ENCODE results near the gene PCDHGC3.

PCDHGC3 gene

GRCh38 chr5:141517880-141518617 lies 42.3 kb downstream of the PCDHGC3 start:
- in situ Hi-C loops (cut with HindIII; ENCODE audit: low sequenced_read_pairs) = loop anchor here (25.0 kb wide), 1 partner anchor 181 kb away; the partner anchor contains the start of genes PCDHGA1, PCDHGA2 and PCDHGA3

DNA sequence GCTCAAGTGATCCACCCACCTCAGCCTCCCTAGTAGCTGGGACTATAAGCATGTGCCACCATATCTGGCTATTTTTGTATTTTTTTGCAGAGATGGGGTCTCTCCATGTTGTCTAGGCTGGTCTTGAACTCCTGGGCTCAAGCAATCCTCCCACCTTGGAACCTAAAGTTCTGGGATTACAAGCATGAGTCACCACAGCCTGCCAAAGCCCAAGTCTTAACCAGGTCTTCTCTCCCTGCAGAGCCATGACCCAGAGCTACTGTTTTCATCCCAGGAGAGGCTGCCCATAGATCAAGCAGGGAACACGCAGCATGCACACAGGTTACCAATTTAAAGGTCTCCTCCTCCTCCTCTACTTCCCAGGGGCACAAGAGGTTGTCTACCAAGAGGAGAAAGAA lies 42.9 kb downstream of the PCDHGC3 start:
- in situ Hi-C loops (cut with HindIII; ENCODE audit: low sequenced_read_pairs) = loop anchor here (25.0 kb wide), 1 partner anchor 181 kb away; the partner anchor contains the start of genes PCDHGA1, PCDHGA2 and PCDHGA3

DNA sequence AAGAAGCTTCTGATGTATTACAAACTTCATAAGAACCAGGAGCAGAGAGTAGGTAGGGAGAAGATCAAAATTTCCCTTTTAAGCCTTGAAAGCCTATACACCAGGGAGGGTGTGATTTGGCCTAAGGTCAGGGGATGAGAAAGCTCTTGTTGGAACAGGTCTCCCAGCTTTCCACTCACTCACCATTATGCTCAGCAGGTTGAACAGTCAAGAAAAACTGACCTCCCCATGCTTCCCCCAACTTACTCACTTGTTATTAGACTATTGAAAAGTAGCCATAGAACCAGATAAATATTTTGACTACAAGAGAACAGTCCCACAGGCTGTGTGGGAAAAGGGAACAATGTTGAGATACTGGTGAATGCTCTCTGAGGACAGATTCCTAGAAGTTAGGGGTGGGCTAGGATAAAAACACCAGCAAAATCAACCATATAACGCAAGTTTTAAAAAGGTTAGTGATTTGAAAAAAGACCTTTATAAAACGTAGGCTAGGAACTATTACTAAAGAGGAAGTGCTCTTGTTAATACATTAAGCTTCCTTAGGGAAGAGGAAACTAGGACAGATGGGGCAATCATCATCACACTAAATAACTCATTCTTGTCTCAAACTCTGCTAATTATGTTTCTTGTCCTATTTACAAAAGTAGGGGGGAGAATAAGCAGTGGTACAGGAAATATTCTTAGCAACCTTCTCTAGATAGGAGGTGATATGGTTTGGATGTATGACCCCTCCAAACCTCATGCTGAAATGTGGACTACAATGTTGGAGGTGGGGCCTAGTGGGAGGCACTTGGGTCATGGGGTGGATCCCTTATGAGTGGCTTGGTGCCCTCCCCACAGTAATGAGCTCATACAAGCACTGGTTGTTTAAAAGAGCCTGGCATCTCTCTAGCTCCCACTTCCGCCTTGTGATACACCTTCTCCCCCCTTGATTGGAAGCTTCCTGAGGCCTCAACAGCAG lies 44.1 kb downstream of the PCDHGC3 start:
- in situ Hi-C loops (cut with HindIII; ENCODE audit: low sequenced_read_pairs) = loop anchor here (10.0 to 25.0 kb wide), 2 partner anchors 55 to 183 kb away; partner anchors contain the start of genes PCDHGA1, PCDHGA2 and PCDHGA3

DNA sequence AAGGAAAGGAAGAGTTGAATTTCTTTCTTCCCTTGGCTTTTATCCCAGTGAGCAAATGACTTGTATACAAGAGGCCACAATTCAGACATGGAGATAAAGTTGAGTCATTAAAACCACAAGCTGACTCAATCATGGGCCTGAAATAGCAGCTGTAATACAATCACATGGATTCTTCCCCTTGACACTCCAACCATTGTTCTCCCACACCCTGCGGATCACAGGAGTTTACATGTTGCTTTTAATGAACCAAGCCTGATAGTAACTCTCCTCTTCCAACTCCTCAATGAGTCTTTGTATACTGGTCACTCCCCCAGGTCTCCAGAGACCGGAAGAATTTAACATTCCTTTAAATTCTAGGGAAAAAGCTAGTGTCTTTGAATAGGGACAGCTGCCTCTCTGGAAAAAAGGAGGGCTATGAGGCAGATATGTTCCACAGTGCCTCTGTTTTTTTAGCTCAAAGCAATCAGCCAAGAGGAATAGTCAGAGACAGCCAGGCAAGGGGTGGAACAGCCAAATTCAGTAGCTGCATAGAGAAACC lies 45.5 kb downstream of the PCDHGC3 start:
- in situ Hi-C loops (cut with HindIII; ENCODE audit: low sequenced_read_pairs) = loop anchor here (10.0 to 25.0 kb wide), 2 partner anchors 57 to 184 kb away; partner anchors contain the start of genes PCDHGA1, PCDHGA2 and PCDHGA3

GRCh38 chr5:141522301-141522700 lies 46.5 kb downstream of the PCDHGC3 start:
- in situ Hi-C loops (cut with HindIII; ENCODE audit: low sequenced_read_pairs) = loop anchor here (10.0 to 25.0 kb wide), 2 partner anchors 58 to 185 kb away; partner anchors contain the start of genes PCDHGA1, PCDHGA2 and PCDHGA3

DNA sequence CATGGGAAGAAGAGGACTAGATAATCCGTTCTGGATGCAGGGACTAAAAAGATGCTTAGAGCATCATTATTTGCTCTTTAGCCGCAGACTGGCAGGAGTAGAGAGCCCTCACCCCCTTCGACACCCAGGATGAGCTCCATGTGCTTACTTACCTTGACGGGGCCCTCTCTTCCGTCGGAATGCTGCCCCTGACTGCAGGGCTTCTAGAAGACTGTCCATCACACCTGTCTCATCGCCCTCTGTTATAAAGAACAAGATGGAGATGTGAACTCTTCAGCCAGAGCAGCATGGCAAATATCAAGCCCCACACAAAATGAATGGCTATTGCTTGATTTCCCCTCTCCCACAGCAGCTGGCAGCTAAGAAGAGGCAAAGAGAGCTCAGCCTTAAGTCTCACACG lies 48.2 kb downstream of the PCDHGC3 start:
- in situ Hi-C loops (cut with HindIII; ENCODE audit: low sequenced_read_pairs) = loop anchor here (10.0 to 25.0 kb wide), 2 partner anchors 59 to 187 kb away; partner anchors contain the start of genes PCDHGA1, PCDHGA2 and PCDHGA3

DNA sequence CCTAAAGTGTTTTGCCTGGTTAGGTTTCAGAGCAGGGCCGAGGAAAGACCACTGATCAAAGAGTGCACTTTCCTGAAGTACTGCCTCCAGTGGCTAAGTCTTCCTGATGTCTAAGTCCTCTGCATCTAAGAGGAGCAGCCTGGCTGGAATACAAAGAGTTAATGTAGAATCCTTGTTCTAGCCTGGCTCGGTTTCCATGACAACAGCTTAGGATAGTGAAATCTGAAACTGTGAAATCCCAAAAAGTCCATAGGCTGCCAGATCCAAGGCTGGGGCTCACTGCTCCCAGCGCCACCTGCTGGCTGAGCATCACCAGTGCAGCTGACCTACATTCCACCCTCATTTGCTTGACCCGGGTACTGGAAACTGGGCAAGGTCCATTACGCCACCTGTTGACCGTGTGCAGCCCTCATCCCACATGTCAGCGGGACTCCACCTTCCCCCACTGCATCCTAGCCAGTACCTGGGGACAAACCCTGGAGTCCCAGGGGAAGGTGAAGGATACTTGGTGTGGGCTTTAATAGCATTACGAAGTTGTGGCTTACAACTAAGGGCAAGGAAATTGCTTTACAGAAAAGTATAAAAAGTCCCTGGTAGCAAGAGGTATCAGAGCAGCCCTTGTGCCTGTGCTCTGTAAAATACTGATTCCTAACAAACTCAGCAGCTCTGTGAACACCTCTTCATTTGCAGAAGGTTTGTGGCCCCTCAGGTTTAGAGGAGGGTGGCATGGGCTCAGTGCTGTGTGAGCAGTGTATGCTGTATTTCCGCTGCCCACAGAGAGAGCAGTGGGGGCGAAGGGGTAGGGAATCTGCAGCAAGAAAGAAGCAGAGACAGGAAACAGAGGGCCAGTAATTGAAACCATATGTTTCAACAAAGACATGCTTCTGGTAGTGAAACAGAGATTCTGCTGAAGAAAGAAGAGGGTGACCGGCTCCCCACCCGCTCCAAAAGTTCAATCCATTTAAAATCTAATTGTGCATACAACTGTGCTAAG lies 49.1 kb downstream of the PCDHGC3 start:
- in situ Hi-C loops (cut with HindIII; ENCODE audit: low sequenced_read_pairs) = loop anchor here (10.0 to 25.0 kb wide), 2 partner anchors 60 to 188 kb away; partner anchors contain the start of genes PCDHGA1, PCDHGA2 and PCDHGA3

DNA sequence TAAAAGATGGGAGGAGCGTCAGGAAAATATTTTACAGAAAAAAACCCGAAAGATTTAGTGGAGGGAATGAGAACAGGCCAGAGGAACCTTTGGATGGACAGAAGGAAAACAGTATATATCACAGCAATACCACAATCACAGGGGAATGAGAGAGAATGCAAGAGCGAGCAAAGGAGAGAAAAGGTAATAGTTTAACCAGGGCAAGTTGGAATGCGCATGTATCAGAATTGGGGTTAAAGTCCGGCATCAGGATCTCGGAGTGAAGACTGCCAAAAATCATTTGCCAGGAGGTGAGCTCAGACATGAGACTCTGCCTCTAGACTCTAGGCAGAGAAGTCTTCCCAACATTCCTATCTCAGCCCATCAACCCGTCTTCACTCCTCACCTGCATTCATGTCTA lies 49.9 kb downstream of the PCDHGC3 start:
- in situ Hi-C loops (cut with HindIII; ENCODE audit: low sequenced_read_pairs) = loop anchor here (10.0 kb wide), 1 partner anchor 61 kb away; no protein-coding TSS in a partner anchor

GRCh38 chr5:141527426-141527825 lies 51.7 kb downstream of the PCDHGC3 start:
- in situ Hi-C loops (cut with HindIII; ENCODE audit: low sequenced_read_pairs) = loop anchor here (10.0 kb wide), 1 partner anchor 63 kb away; no protein-coding TSS in a partner anchor

All from DLD1 (cell line).